ENCODE results near the gene PSD. TPM values are rescaled to one million over a fixed set of nuclear protein-coding genes. Genes with fewer than 3 reads are reported as not detected.

PSD gene
- total and polyA plus RNA-seq, 9 of the 15 experiments (the other 6 are each of a cell fraction or from before 2014, with no cell fraction given), result 0.11 to 1.7 (median 0.54) TPM; not detected in 2

- peaks cover 3 to 52% of the 10 kb centered on the region in 2 experiments; a peak in 4 of 5 replicates for H3K4me1 ChIP-seq (replicated peaks in 1 of 2; ENCODE audit: control insufficient read depth in 2 of 2, insufficient read depth in 2 of 2, low read length in 2 of 2)
- 35% methylated on average over 13 of the region's 13 CpGs for WGBS (ENCODE audit: insufficient coverage, low coverage, missing lambda C conversion rate)
- H3K9me1 ChIP-seq (ENCODE audit: control insufficient read depth, insufficient read depth, low read length), result no peaks in the 10 kb centered on the region
- H3K4me2 ChIP-seq (ENCODE audit: insufficient read depth, low read length), result no peak overlapping the region
- no peaks in the 10 kb centered on the region for H3K79me2 ChIP-seq (ENCODE audit: control insufficient read depth, insufficient read depth, low read length)
- DNase-seq (ENCODE audit: extremely low read depth in 1 of 4, low spot score in 3 of 4) (no peak), FAIRE-seq (no peak), ATAC-seq (no peak)
- peaks cover 10 to 46% of the 10 kb centered on the region in 2 experiments; a peak in 3 of 5 replicates for H3K27me3 ChIP-seq (ENCODE audit: control insufficient read depth in 2 of 2, insufficient read depth in 2 of 2, low read length in 2 of 2)
- intact Hi-C loops (cut with micrococcal nuclease), result no loop called here
- no peak overlapping the region for H3K4me3 ChIP-seq
- H2AFZ ChIP-seq (ENCODE audit: low read depth, low read length), result no peak overlapping the region
- BruUV-seq (replicated peaks), result no TSS peak
- in situ Hi-C loops (cut with MboI), result no loop called here
- no peak overlapping the region for H3K9ac ChIP-seq (ENCODE audit: insufficient read depth in 1 of 2, low read depth in 2 of 2, low read length in 2 of 2)
- no peak overlapping the region for H3K27ac ChIP-seq (ENCODE audit: extremely low read depth, low read depth, low read length)
- CTCF ChIA-PET (ENCODE audit: low intra/inter-chr PET ratio), result no interaction called here
- no peaks in the 10 kb centered on the region for H4K20me1 ChIP-seq (replicated peaks; ENCODE audit: control insufficient read depth, insufficient read depth, low read length)
- no peak for TF ChIP-seq MGA (IDR thresholded peaks at IDR 0.05)
- no peak for TF ChIP-seq COPS2 (conservative IDR thresholded peaks at IDR 0.05)
- no peak for TF ChIP-seq HDAC1 (IDR thresholded peaks at IDR 0.05)
- H3K9me3 ChIP-seq (replicated peaks; ENCODE audit: control insufficient read depth, insufficient read depth, low read depth, low read length), result no peaks in the 10 kb centered on the region
- no peaks in the 10 kb centered on the region for H3K36me3 ChIP-seq (ENCODE audit: control insufficient read depth, insufficient read depth, low read length)
- POLR2A ChIA-PET, result interaction anchor here (0.7 kb wide), 1 partner anchor 10 kb away, joined by 3 read pairs; no protein-coding TSS in a partner anchor
These were observed 11.0 kb downstream of the PSD start for GRCh38 chr10:102407425-102408130.
